22Rv1 (cell line): ENCODE data around the gene CAPN8.

Source experiments
- H3K27ac ChIP-seq: fragments of 450-650 bp; 2 replicates; pipeline ENCODE4 v1.5.1; 2017
- ZFX ChIP-seq: fragments of 450-650 bp; IDR thresholded peaks from 2 replicates; pipeline ENCODE4 v1.6.1; 2017; ENCODE audit warnings: antibody characterized with exemption, borderline replicate concordance
- TF ChIP-seq, protein P1 (sequence below): fragments of 450-650 bp; IDR thresholded peaks from 2 replicates; pipeline ENCODE4 v1.5.1; 2017; ENCODE audit warnings: mild to moderate bottlenecking

CAPN8 gene

DNA sequence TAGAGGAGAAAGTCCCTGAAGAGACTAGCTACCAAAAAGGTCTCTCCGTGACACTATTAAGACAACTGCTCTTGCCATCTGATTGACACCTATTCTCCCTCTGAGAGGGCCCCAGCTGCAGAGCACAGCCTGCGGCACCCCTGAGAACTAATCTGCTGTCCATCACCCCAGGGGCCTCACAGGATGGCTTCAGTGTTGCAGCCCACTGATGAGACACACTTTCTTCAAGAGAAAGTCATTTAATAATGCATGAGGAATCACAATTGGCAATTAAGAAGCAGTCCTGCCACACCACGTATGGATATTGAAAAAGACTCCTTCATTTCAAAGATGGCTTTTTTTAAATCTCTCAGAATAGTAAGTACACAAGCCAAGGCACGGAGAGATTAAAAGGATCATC is 48.9 kb downstream of the CAPN8 start:
- H3K27ac ChIP-seq, result no peak overlapping the region
- TF ChIP-seq ZFX, result no peak
- TF ChIP-seq, protein P1, sequence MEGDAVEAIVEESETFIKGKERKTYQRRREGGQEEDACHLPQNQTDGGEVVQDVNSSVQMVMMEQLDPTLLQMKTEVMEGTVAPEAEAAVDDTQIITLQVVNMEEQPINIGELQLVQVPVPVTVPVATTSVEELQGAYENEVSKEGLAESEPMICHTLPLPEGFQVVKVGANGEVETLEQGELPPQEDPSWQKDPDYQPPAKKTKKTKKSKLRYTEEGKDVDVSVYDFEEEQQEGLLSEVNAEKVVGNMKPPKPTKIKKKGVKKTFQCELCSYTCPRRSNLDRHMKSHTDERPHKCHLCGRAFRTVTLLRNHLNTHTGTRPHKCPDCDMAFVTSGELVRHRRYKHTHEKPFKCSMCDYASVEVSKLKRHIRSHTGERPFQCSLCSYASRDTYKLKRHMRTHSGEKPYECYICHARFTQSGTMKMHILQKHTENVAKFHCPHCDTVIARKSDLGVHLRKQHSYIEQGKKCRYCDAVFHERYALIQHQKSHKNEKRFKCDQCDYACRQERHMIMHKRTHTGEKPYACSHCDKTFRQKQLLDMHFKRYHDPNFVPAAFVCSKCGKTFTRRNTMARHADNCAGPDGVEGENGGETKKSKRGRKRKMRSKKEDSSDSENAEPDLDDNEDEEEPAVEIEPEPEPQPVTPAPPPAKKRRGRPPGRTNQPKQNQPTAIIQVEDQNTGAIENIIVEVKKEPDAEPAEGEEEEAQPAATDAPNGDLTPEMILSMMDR, result no peak

DNA sequence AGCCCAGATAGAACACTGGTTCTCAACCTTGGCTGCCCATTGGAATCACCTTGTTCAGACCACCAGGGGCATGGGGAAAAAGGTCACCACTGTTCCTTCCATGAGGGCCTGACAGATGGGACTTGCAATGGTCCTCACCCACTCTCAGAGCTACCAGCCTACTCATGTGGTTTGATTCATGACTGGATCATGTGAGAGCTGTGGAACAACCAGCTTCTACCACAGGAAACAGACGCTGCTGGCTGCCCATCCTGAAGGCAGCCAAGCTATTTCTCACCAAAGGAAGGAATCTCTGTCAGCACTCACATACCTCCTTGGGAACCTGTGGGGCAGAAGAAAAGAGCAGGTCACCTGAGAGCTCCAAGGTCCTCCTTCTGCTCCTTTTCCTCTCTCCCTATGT is 53.6 kb downstream of the CAPN8 start:
- H3K27ac ChIP-seq, result no peak overlapping the region
- TF ChIP-seq, protein P1, result no peak
- TF ChIP-seq ZFX, result no peak

DNA sequence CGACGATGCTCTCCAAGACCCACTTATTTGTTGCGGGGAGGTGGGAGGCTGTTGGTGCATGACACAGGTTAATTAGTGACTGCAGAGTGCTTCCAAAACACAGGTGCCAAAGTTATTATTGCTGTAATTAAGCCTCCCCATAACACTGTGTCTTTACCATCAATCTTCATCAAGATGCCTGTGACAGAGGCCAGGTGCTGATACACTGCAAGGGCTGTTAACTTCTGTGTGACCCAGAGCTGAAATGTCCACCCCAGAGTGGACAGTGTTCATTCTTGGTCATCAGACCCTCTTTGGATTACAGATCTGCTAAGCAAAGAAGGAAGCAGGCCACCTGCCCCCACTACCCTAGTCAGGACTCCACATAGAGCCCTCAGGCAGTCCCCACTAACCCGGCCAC is 55.5 kb downstream of the CAPN8 start:
- no peak overlapping the region for H3K27ac ChIP-seq
- TF ChIP-seq, protein P1, result no peak
- no peak for TF ChIP-seq ZFX

DNA sequence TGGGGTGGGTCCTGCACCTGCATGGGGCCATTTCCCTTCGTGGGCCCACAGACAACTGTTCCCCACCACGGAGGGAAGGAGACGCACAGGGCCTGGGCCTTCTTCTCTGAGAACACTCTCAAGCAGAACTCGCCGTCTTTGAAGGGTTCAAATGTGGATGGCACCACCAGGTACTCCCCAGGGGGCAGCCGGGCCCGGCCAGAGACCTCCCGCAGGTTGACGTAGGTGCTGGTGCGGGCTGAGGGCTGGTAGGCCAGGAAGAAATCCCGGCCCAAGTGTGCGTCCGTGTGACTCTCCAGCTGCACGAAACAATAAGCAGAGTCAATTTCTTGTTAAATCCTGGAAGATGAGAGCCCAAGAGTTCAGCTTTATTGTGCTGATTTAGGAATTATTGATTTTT is 56.4 kb downstream of the CAPN8 start:
- TF ChIP-seq, protein P1, result no peak
- no peak for TF ChIP-seq ZFX
- H3K27ac ChIP-seq, result no peak overlapping the region

DNA sequence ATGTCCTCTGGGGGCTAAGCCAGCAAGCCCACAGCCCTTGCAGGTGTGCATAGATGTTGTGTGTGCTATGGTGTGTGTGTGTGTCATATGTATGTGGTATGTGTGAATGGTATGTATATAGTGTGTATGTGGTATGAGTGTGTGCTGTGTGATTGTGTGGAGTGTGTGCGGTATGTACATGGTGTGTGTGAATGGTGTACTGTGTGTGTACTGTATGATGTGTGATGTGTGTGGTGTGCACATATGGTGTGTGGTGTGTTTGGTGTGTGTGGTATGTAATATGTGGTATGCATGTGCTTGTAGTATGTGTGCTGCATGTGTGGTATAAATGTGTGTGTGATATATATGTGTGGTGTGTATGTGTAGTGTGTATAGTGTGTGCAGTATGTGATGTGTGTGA is 107.0 kb downstream of the CAPN8 start:
- H3K27ac ChIP-seq, result no peak overlapping the region
- no peak for TF ChIP-seq ZFX
- TF ChIP-seq, protein P1, result no peak

DNA sequence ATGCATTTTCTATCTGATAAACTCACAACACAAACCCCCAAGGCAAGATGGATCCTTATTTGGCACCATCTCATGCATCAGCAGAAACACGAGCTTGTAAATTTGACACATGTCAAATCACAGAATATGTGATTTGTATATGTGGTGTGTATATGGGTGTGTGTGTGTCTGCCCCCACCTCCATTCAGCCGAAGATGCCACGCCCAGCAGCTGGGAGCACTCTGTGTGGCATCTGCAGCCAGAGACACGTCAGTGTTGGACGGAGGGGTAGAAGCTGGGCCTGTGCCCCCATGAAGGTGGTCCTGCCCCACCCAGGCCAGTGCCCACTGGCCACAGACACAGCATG is 108.4 kb downstream of the CAPN8 start:
- no peak overlapping the region for H3K27ac ChIP-seq
- TF ChIP-seq, protein P1, result peak; percentile 70
- no peak for TF ChIP-seq ZFX

DNA sequence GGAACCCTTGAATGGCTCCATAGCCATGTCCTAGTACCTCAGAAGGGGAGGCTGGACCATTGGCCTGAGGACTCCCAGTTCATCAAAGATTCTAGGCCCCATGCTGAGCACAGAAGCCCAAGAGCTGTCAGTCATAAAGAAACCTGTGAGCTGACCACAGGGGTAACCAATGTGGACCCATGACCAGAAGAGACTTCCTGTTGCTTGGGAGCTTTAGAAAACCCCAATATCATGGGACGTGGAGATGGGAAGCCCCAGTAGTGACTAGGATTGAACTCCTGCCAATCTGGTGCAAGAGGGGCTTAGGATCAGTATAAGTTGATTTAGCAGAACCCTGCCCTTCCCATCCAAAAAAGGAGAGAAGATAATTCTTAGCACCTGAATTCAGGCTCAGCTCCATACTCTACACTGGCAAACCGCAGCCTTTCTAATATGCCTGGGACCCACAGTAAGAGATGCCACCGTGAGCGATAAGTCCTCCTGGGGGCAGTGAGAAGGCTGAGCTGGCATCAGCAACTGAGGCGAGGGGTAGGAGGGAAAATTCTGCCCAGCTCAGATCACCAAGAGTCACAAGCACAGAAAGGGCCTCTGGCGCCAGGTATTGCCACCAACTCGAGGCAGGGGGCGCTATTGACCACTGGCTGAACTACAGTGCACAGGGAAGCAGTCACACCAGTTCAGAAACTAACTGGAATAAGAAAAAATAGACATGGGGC is 108.9 kb downstream of the CAPN8 start:
- TF ChIP-seq ZFX, result no peak
- TF ChIP-seq, protein P1, result peak; percentile 95
- H3K27ac ChIP-seq, result no peak overlapping the region
